AG04450 (cell line): ENCODE results near the gene NDUFB10. TPM values are rescaled to one million over a fixed set of nuclear protein-coding genes. Genes with fewer than 3 reads are reported as not detected.

Experiments used
- CTCF ChIA-PET: fragments of 300-600, 350-600 bp; formaldehyde crosslinking; extraction: SDS; loops from one replicate; lab custom pipeline; 2022; ENCODE audit warnings: antibody characterized with exemption, inconsistent platforms; lab: Charles Lee
- POLR2A ChIA-PET: fragments of 350-600 bp; formaldehyde crosslinking; extraction: SDS; loops from one replicate; lab custom pipeline; 2021; ENCODE audit warnings: antibody characterized with exemption, inconsistent platforms; lab: Yijun Ruan, JAX
- DNase-seq: peaks from one replicate; pipeline ENCODE4 v3.0.0-alpha.2; 2011; ENCODE audit warnings: low read depth, low spot score
- H3K27ac ChIP-seq: one replicate; pipeline ENCODE4 v1.5.1; 2012; ENCODE audit warnings: low read depth, low read length, control low read depth
- H3K27me3 ChIP-seq: one replicate; pipeline ENCODE4 v1.6.0; 2012; ENCODE audit warnings: low read length; ENCODE audit not compliant: control insufficient read depth, insufficient read depth
- H3K4me3 ChIP-seq: 2 replicates; pipeline ENCODE4 v1.5.1; 2011; ENCODE audit warnings: mild to moderate bottlenecking, low read depth, low read length, control low read depth
- H3K9me3 ChIP-seq: 2 replicates; pipeline ENCODE4 v1.5.1; 2012; ENCODE audit warnings: low read length; ENCODE audit not compliant: control insufficient read depth, insufficient read depth
- polyA plus RNA-seq: library from polyadenylated mRNA; depleted of rRNA; stranded (reverse); fragments of >200 nt; gene quantifications from 2 replicates; pipeline ENCODE4 v1.2.3, GENCODE V29; 2011; rRNA removed
- small RNA-seq: library from RNA; depleted of rRNA; stranded (forward); fragments of <200 nt; gene quantifications from one replicate; pipeline ENCODE3, GENCODE V24; 2012; ENCODE audit warnings: low read depth; ENCODE audit not compliant: insufficient read length
- TF ChIP-seq, protein P1 (sequence below): IDR thresholded peaks from 2 replicates; pipeline ENCODE4 v1.5.1; 2011; ENCODE audit warnings: low read depth, low read length, control low read depth, inconsistent platforms

Gene NDUFB10
- polyA plus RNA-seq, 1 experiment, result 126 TPM

DNA sequence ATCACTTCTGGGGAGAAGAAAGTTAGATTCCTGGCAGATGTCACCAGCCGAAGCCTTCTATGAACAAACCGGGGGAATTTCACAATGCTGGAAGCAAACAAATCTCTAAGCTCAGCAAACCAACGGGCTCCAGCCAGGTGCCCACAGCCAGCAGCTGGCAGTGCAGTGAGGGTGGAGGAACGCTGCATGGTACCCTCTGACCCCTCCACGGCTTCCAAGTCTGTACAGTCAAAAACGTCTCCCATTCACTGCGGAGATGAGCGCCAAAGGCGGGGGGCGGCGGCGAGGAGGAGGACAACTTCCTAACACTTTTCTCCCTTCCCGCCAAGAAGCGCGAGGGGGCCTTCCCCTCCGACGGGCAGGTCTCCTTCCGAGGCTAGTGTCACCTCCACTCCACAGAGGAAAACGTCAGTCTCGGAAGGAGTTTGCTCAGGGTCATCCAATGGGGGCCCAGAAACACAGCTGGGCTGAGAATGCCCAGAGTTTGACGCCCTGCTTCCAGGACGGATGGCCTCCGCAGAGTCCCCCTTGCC is 49.4 kb downstream of the NDUFB10 start:
- ChIA-PET POLR2A (interaction anchor here (1.3 to 3.0 kb wide), 2 partner anchors 44 to 147 kb away, joined by 4 to 13 read pairs; partner anchors contain the start of genes RPS2 and TRAF7), CTCF (interaction anchor here (1.0 to 1.6 kb wide), 3 partner anchors 8 to 132 kb away, joined by 4 to 9 read pairs (median 4); no protein-coding TSS in a partner anchor)
- no peak for DNase-seq
- Histone ChIP-seq H3K9me3 (no peaks in the 10 kb centered on the region; the same call in 1 of the 2 replicates), H3K4me3 (peak overlapping the region; percentile 64), H3K27ac (peak overlapping the region; percentile 70), H3K27me3 (no peaks in the 10 kb centered on the region)
- TF ChIP-seq, protein P1, sequence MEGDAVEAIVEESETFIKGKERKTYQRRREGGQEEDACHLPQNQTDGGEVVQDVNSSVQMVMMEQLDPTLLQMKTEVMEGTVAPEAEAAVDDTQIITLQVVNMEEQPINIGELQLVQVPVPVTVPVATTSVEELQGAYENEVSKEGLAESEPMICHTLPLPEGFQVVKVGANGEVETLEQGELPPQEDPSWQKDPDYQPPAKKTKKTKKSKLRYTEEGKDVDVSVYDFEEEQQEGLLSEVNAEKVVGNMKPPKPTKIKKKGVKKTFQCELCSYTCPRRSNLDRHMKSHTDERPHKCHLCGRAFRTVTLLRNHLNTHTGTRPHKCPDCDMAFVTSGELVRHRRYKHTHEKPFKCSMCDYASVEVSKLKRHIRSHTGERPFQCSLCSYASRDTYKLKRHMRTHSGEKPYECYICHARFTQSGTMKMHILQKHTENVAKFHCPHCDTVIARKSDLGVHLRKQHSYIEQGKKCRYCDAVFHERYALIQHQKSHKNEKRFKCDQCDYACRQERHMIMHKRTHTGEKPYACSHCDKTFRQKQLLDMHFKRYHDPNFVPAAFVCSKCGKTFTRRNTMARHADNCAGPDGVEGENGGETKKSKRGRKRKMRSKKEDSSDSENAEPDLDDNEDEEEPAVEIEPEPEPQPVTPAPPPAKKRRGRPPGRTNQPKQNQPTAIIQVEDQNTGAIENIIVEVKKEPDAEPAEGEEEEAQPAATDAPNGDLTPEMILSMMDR, result no peak

DNA sequence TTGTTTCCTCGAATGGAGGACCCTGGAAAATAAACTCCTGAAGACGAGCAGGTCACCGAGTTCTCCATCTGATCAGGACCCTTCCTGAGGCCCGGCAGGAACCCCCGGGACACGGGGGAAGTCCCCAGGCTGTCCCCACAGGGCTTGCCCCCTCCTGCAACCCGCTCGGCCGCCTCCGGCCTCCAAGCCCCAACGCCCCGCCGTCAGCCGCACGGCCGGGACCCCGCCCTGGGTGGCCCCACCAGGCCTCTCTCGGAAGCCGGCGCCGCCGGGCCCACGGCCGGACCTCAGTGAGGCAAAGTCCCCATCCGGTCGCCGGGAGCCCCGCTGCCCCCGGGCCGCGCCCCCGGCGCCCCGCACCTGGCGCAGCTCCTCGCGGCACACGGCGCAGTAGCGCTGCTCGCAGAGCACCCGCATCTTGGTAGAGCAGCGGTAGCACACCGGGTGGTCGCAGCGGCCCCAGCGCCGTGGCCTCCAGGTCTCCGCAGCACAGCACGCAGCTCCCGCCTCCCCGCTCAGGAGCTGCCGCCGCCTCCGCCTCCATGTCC is 49.9 kb downstream of the NDUFB10 start:
- no peaks in the 10 kb centered on the region; the same call in 1 of the 2 replicates for H3K9me3 ChIP-seq
- peak overlapping the region; percentile 64 for H3K4me3 ChIP-seq
- no peaks in the 10 kb centered on the region for H3K27me3 ChIP-seq
- DNase-seq, result no peak
- POLR2A ChIA-PET, result interaction anchor here (3.0 kb wide), 1 partner anchor 44 kb away, joined by 13 read pairs; the partner anchor contains the start of gene RPS2
- TF ChIP-seq, protein P1, result no peak
- CTCF ChIA-PET, result interaction anchor here (1.0 to 1.6 kb wide), 3 partner anchors 7 to 131 kb away, joined by 4 to 9 read pairs (median 4); no protein-coding TSS in a partner anchor
- peak overlapping the region; percentile 70 for H3K27ac ChIP-seq

DNA sequence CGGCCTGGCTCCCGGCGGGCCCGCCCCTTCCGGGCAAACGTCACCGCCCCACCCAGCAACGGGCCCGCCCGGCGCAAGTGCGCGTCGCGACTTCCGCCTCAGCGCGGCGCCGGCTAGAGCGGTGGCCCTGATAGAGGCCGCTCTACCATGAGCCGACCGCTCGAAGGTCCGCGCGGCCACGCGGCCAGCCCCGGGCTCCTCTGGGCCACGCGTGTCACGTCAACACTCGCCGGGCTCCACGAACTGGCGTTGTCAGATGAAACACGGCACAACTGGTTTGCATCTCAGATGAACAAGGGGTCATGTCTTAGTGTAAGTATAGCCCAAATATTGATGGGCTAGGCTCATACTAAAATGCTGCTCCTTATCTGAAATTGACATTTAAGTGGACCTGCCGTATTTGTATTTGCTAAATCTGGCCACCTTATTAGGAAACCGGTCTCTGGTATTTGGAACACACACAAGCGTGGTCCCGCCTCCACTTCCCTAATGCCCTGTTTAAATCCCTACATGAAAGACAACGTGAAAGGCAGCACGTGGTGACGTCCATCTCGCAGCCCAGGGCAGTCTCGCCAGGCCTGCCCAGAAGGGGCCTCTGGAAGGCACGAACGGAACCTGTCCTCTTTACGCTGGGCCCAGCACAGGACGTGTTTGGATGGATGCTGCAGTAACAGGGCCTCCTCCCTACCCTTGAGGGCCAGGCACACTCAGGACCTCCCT is 50.6 kb downstream of the NDUFB10 start, which contains the start of gene ZNF598:
Gene ZNF598 (minus strand): TSS at position 31 of the 720 bp plus-strand sequence.
- ChIA-PET POLR2A (interaction anchor here (3.0 kb wide), 1 partner anchor 45 kb away, joined by 13 read pairs; the partner anchor contains the start of gene RPS2), CTCF (no interaction called here)
- H3K9me3 ChIP-seq, result no peaks in the 10 kb centered on the region; the same call in 1 of the 2 replicates
- H3K27me3 ChIP-seq, result no peaks in the 10 kb centered on the region
- H3K4me3 ChIP-seq, result peak within 1 kb of the TSS; percentile 64
- TF ChIP-seq, protein P1, result no peak
- DNase-seq, result no peak
- peak within 1 kb of the TSS; percentile 70 for H3K27ac ChIP-seq

Small RNAs within 50 kb of the gene (small RNA-seq; reads per million reads assigned to genes)
- gene AC005363.2 (not detected), gene SNORA10 (not detected), gene SNORA64 (not detected)

Other genes starting within 250 kb of the NDUFB10 start
- gene NME3, start 188.0 kb upstream of the NDUFB10 start, polyA plus RNA-seq, result 15.6 and 25.5 TPM in 2 replicates
- 2.4 and 3.1 TPM in 2 replicates for gene EME2, start 186.7 kb upstream of the NDUFB10 start, polyA plus RNA-seq
- 55.8 and 62.2 TPM in 2 replicates for gene MRPS34, start 186.4 kb upstream of the NDUFB10 start, polyA plus RNA-seq
- gene SPSB3, start 177.0 kb upstream of the NDUFB10 start, polyA plus RNA-seq, result 11.0 and 13.3 TPM in 2 replicates
- gene NUBP2, start 176.6 kb upstream of the NDUFB10 start, polyA plus RNA-seq, result 20.0 and 29.2 TPM in 2 replicates
- not detected in 2 replicates for gene IGFALS, start 165.8 kb upstream of the NDUFB10 start, polyA plus RNA-seq
- gene HAGH, start 132.7 kb upstream of the NDUFB10 start, polyA plus RNA-seq, result 11.8 and 16.2 TPM in 2 replicates
- 35.2 and 45.4 TPM in 2 replicates for gene FAHD1, start 132.3 kb upstream of the NDUFB10 start, polyA plus RNA-seq
- 0.04 TPM in 1 of 2 replicates, not detected in the other for gene MEIOB, start 87.4 kb upstream of the NDUFB10 start, polyA plus RNA-seq
- not detected in 2 replicates for gene HS3ST6, start 41.1 kb upstream of the NDUFB10 start, polyA plus RNA-seq
- gene MSRB1, start 16.3 kb upstream of the NDUFB10 start, polyA plus RNA-seq, result 23.1 and 32.6 TPM in 2 replicates
- not detected in 2 replicates for gene RPL3L, start 4.8 kb upstream of the NDUFB10 start, polyA plus RNA-seq
- 2,494 and 4,570 TPM in 2 replicates for gene RPS2, start 5.3 kb downstream of the NDUFB10 start, polyA plus RNA-seq
- not detected in 2 replicates for gene RNF151, start 7.3 kb downstream of the NDUFB10 start, polyA plus RNA-seq
- gene TBL3, start 12.5 kb downstream of the NDUFB10 start, polyA plus RNA-seq, result 13.7 and 24.8 TPM in 2 replicates
- gene NOXO1, start 21.9 kb downstream of the NDUFB10 start, polyA plus RNA-seq, result not detected in 2 replicates
- 15.8 and 19.5 TPM in 2 replicates for gene GFER, start 24.7 kb downstream of the NDUFB10 start, polyA plus RNA-seq
- 1.8 and 2.3 TPM in 2 replicates for gene SYNGR3, start 30.4 kb downstream of the NDUFB10 start, polyA plus RNA-seq
- gene ZNF598, start 50.3 kb downstream of the NDUFB10 start, polyA plus RNA-seq, result 8.2 and 10.7 TPM in 2 replicates
- gene NPW, start 60.2 kb downstream of the NDUFB10 start, polyA plus RNA-seq, result 0.66 and 0.94 TPM in 2 replicates
- 16.7 and 23.5 TPM in 2 replicates for gene NHERF2, start 67.4 kb downstream of the NDUFB10 start, polyA plus RNA-seq
- gene NTHL1, start 88.3 kb downstream of the NDUFB10 start, polyA plus RNA-seq, result 10.7 and 14.5 TPM in 2 replicates
- 35.9 and 42.2 TPM in 2 replicates for gene TSC2, start 88.4 kb downstream of the NDUFB10 start, polyA plus RNA-seq
- 16.1 and 21.7 TPM in 2 replicates for gene PKD1, start 176.4 kb downstream of the NDUFB10 start, polyA plus RNA-seq
- gene RAB26, start 189.1 kb downstream of the NDUFB10 start, polyA plus RNA-seq, result 3.6 and 5.2 TPM in 2 replicates
- 35.2 and 49.3 TPM in 2 replicates for gene TRAF7, start 196.2 kb downstream of the NDUFB10 start, polyA plus RNA-seq
- 0.01 and 0.02 TPM in 2 replicates for gene CASKIN1, start 237.1 kb downstream of the NDUFB10 start, polyA plus RNA-seq
- gene MLST8, start 245.9 kb downstream of the NDUFB10 start, polyA plus RNA-seq, result 41.1 and 55.1 TPM in 2 replicates